GM13976 (cell line): ENCODE data around the gene FLNC.

ENCODE experiments used
- DNase-seq: peaks from one replicate; pipeline ENCODE4 v3.0.0; 2012; ENCODE audit warnings: low spot score
- in situ Hi-C: fragments of 300-500 bp; cut with MboI; formaldehyde crosslinking; loops from one replicate; pipeline ENCODE4 v1.12.0; 2022; ENCODE audit warnings: low sequenced_read_pairs, mixed read lengths, inconsistent platforms; ENCODE audit not compliant: unreplicated experiment
- TF ChIP-seq, protein P1 (sequence below): IDR thresholded peaks from 2 replicates; pipeline ENCODE4 v1.5.1; 2012; ENCODE audit warnings: borderline replicate concordance, mild to moderate bottlenecking; ENCODE audit not compliant: insufficient read depth; ENCODE audit errors: extremely low read depth, missing control alignments, control extremely low read depth

Gene FLNC

DNA sequence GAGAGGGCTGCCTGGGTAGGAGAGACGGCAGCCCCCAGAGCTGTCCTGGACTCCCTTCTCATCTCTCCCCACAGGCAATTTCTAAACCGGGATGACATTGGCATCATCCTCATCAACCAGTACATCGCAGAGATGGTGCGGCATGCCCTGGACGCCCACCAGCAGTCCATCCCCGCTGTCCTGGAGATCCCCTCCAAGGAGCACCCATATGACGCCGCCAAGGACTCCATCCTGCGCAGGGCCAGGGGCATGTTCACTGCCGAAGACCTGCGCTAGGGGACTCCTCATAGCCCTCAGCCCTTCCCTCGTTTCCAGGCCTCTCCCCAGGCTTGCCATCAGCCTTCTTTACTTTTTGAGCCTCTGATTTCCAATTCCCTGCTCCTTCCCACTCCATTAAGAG is 35.1 kb downstream of the FLNC start:
- in situ Hi-C loops, result no loop called here
- no peak for DNase-seq
- TF ChIP-seq, protein P1, sequence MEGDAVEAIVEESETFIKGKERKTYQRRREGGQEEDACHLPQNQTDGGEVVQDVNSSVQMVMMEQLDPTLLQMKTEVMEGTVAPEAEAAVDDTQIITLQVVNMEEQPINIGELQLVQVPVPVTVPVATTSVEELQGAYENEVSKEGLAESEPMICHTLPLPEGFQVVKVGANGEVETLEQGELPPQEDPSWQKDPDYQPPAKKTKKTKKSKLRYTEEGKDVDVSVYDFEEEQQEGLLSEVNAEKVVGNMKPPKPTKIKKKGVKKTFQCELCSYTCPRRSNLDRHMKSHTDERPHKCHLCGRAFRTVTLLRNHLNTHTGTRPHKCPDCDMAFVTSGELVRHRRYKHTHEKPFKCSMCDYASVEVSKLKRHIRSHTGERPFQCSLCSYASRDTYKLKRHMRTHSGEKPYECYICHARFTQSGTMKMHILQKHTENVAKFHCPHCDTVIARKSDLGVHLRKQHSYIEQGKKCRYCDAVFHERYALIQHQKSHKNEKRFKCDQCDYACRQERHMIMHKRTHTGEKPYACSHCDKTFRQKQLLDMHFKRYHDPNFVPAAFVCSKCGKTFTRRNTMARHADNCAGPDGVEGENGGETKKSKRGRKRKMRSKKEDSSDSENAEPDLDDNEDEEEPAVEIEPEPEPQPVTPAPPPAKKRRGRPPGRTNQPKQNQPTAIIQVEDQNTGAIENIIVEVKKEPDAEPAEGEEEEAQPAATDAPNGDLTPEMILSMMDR, result no peak

DNA sequence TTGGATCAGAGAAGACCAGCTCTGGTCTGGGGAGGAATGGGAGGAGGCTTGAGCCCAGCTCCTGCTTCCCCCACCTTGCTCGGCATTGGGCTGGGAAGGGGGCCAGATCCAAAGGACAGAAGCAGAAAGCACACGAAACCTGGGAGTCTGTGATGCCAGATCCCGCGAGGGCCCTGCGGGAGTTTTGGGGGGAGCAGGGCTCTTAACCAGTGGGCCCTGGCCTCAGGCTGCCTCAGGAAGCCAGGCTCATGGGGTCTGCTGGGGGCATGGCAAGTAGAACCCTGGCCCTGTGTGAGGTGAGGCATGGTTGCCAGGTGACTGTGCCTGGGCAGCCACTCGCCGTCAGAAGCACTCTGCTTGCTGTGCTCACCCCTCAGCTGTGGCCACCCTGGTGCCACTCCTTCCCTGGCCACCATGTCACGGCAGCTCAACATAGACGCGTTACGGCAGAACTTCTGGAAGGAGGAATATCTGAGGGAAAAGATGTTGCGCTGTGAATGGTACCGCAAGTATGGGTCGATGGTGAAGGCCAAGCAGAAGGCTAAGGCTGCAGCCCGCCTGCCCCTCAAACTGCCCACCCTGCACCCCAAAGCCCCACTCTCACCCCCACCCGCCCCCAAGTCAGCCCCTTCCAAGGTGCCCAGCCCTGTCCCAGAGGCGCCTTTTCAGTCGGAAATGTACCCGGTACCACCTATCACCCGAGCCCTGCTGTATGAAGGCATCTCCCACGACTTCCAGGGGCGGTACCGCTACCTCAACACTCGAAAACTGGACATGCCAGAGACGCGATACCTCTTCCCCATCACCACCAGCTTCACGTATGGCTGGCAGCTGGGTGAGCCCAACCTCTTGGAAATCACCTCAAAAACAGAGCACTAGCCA is 36.0 kb downstream of the FLNC start:
- in situ Hi-C loops, result no loop called here
- DNase-seq, result no peak
- TF ChIP-seq, protein P1, result no peak

DNA sequence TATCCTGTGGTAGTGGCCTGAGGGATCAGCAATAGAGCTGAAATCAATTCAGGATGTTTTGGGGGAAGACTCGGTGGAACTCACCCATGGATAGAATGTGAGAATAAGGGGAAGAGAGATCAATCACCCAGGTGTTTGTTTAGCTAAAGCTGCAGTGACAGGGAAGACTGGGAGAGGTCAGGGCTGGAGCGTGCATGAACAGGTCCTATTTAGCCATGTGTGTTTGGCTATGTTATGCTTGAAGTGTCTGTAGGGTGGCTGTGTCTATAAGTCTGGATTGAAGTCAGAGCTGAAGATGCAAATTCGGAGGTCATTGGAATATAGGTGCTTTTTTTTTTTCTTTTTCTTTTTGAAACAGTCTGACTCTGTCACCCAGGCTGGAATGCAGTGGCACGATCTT is 37.0 kb downstream of the FLNC start:
- DNase-seq, result no peak
- TF ChIP-seq, protein P1, result no peak
- in situ Hi-C loops, result no loop called here

DNA sequence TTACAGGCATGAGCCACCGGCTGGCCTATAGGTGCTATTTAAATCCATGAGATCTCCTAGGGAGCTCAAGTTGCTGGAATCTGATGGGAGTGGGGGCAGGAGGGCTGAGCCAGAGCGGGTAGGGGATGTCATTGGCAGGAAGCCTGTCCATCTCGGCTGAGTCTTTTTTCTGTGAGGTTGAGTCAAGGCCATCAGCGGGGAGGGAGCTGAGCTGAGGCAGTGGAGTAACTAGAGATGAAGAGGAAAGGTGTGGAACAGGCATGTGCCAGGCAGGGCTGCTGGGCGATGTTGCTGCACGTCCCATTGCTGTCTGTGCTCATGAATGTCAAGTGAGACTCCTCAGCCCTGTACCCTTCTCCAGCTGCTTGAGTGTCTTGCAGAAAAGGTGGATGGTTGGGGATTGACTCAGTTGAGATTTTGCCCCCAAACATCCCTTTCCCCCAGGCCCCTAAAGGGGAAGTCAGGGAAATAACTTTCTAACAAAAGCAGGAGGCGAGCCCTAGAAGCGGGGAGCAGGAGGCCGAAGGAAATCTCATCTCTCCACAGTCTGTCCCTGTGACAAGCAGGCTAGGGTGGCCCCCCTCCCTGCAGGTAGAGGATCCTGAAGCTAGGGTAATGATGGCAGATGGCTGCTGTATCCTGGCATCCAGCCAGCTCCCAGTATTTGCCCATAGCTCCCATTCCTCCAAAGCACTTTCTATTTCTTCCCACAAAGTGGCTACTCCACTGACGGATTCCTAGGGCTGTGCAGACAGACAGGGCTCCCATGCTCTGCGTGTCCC is 37.8 kb downstream of the FLNC start:
- in situ Hi-C loops, result no loop called here
- TF ChIP-seq, protein P1, result no peak
- no peak for DNase-seq

DNA sequence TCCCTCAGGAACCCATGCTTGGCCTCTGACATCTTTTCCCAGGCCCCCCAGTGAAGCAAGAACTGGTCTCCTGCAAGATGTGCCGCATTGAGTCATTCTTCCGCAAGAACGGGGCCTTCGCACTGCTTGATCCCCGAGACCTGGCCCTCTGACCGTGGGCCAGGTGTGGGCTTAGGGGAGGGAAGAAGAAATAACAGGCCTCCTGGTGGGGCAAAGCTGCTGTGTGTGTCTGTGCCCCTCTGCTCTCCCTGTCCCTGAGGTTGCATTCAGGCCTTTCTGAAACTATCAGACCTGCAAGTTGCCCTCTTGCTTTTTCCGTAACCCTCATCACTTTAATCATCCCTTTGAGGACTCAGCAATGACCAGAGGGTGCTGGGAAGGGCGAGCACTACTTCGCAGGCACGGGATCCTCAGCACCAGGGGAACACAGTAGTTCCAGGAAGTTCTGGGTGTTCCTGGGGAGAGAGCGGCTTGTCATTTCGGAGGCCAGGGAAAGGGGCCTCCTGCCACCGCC is 38.5 kb downstream of the FLNC start:
- TF ChIP-seq, protein P1, result no peak
- DNase-seq, result no peak
- in situ Hi-C loops, result no loop called here

DNA sequence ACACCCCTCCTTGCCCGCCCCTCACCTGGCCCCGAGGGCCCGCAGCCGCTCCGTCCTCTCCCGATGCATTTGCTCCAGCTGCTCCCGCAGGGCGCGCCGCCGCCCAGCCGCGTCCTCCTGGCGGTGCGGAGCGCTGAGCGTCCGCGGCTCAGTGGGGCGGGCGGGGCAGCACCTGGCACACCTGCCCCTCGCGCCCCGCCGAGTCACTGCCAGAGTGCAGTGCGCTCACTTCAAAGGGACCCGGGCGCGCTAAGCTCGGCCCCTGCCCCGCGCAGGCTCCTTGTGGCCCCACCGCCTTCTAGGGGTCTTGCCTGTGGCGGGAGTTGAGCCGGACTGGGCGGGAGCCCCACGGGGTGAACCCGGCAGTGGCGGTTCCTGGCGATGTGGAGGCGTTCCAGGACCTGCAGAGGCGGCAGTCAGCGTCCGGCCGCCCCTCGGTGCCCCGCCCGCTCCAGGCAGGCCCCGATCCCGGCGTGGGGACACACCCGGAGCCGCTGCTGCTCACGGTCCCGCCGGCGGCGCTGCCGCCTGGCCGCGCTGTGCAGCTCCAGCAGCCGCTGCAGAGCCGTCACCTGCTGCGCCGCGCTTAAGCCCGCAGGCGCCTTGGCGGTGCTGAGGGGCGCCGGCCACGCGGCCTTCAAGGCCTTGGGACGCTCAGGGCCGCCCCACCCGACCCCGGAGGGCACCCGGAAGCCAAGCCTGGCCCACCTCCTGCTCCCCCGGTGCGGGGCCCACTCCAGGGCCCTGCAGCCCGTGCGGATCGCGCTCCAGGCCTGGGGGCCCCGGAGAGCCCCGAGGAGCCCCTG is 39.1 kb downstream of the FLNC start:
- peak; percentile 81 for DNase-seq
- in situ Hi-C loops, result no loop called here
- TF ChIP-seq, protein P1, result no peak
